Sigmoid colon (tissue), 7 donors: ENCODE results near the gene TRIM45. TPM values are rescaled to one million over a fixed set of nuclear protein-coding genes. Genes with fewer than 3 reads are reported as not detected.

Source experiments
- DNase-seq: peaks from one replicate; pipeline ENCODE4 v3.0.0-alpha.2; 2019
- H3K27ac ChIP-seq, 4 donors: fragments of 200-600 bp; sonication (generic); one replicate each; pipeline ENCODE4 v1.5.1; 2016 to 2019; ENCODE audit warnings: mild to moderate bottlenecking in 1 of 4
- H3K27me3 ChIP-seq, 3 donors: fragments of 200-600 bp; sonication (generic); one replicate each; pipeline ENCODE4 v1.5.1; 2019; ENCODE audit warnings: mild to moderate bottlenecking in 1 of 3
- H3K36me3 ChIP-seq, 4 donors: fragments of 200-600 bp; sonication (generic); one replicate each; pipeline ENCODE4 v1.5.1; 2016 to 2019
- H3K4me1 ChIP-seq, 4 donors: fragments of 200-600 bp; sonication (generic); one replicate each; pipeline ENCODE4 v1.5.1; 2017 to 2019
- H3K4me3 ChIP-seq, 4 donors: fragments of 200-600 bp; sonication (generic); one replicate each; pipeline ENCODE4 v1.5.1; 2017 to 2019; ENCODE audit warnings: mild to moderate bottlenecking in 2 of 4, moderate library complexity in 1 of 4
- H3K9me3 ChIP-seq, 4 donors: fragments of 200-600 bp in 3 of 4; sonication (generic) in 3 of 4; one replicate each; pipeline versions ENCODE4 v1.5.1 to v1.6.1; 2013 to 2019
- CTCF ChIP-seq, 4 experiments: fragments of 450-650 bp in 3 of 4; fragments of 200-600 bp in 1 of 4; IDR thresholded peaks; one replicate each; pipeline ENCODE4 v1.5.1; 2016 to 2019; ENCODE audit warnings: antibody characterized with exemption in 4 of 4, mild to moderate bottlenecking in 3 of 4, moderate library complexity in 2 of 4
- EP300 ChIP-seq, 4 donors: sonication (generic); formaldehyde crosslinking; IDR thresholded peaks; one replicate each; pipeline ENCODE4 v1.6.1; 2017; ENCODE audit warnings: antibody characterized with exemption in 4 of 4
- POLR2A ChIP-seq, 2 donors: fragments of 450-650 bp; IDR thresholded peaks; one replicate each; pipeline ENCODE4 v1.6.1; 2016; ENCODE audit warnings: antibody characterized with exemption in 2 of 2, mild to moderate bottlenecking in 2 of 2, moderate library complexity in 2 of 2
- POLR2AphosphoS5 ChIP-seq, 4 donors: sonication (generic); formaldehyde crosslinking; IDR thresholded peaks; one replicate each; pipeline ENCODE4 v1.6.1; 2017; ENCODE audit warnings: antibody characterized with exemption in 4 of 4
- WGBS, 2 donors: extraction: QIAGEN DNeasy Blood & Tissue Kit; methylation state at CpG; one replicate each; pipeline ENCODE4 v1.1.7; 2013; 5-methylcytosine and 5-hydroxymethylcytosine counted together
- intact Hi-C: fragments of 100-400 bp; cut with DNase I; formaldehyde crosslinking; loops from one replicate; pipeline ENCODE4 v1.15.1; 2023
- polyA plus RNA-seq, 3 donors: library from polyadenylated mRNA; stranded (reverse); fragments of 200-250 nt; gene quantifications; one replicate each; pipeline ENCODE4 v1.2.3, GENCODE V29; 2013
- total RNA-seq, 4 donors: library from RNA; depleted of rRNA; stranded (reverse); fragments of >200 nt; gene quantifications; one replicate each; pipeline ENCODE4 v1.1.0, GENCODE V29; 2016
- donor health status: healthy with polysubstance abuse.
- donor health status: Bipolar disorder and iron deficiency.
- donor health status: healthy.

Gene TRIM45
- total and polyA plus RNA-seq, 7 donors: 0.46 to 9.1 (median 2.1) TPM

GRCh38 chr1:117096951-117097408, 24.6 kb downstream of the TRIM45 start:
- Histone ChIP-seq H3K36me3 (peaks cover 0 to 23% (median 4%) of the 10 kb centered on the region in 4 donors), H3K4me1 (peaks cover 0 to 15% (median 14%) of the 10 kb centered on the region in 4 donors), H3K4me3 (no peak overlapping the region), H3K27me3 (no peaks in the 10 kb centered on the region), H3K9me3 (no peaks in the 10 kb centered on the region), H3K27ac (no peak overlapping the region)
- intact Hi-C loops: no loop called here
- 90 to 93% methylated on average over 3 of the region's 3 CpGs for WGBS, 2 donors
- no peak for DNase-seq
- TF ChIP-seq POLR2A (IDR thresholded peaks at IDR 0.05) (no peak), EP300 (IDR thresholded peaks at IDR 0.05) (no peak), CTCF (IDR thresholded peaks at IDR 0.05) (no peak), POLR2AphosphoS5 (IDR thresholded peaks at IDR 0.05) (no peak)

- Histone ChIP-seq H3K27ac (peak overlapping the region in 2 of 4 donors; percentile 60 to 72), H3K4me1 (peaks cover 0 to 15% (median 14%) of the 10 kb centered on the region in 4 donors), H3K36me3 (peaks cover 0 to 15% (median 4%) of the 10 kb centered on the region in 4 donors), H3K9me3 (no peaks in the 10 kb centered on the region), H3K27me3 (no peaks in the 10 kb centered on the region), H3K4me3 (no peak overlapping the region)
- no peak for DNase-seq
- intact Hi-C loops: no loop called here
- 84 to 92% methylated on average over 7 of the region's 7 CpGs for WGBS, 2 donors
- TF ChIP-seq CTCF (IDR thresholded peaks at IDR 0.05) (no peak), EP300 (IDR thresholded peaks at IDR 0.05) (no peak), POLR2AphosphoS5 (IDR thresholded peaks at IDR 0.05) (no peak), POLR2A (IDR thresholded peaks at IDR 0.05) (no peak)
These were observed 26.5 kb downstream of the TRIM45 start for GRCh38 chr1:117094841-117095604.

- H3K27ac ChIP-seq: peak overlapping the region; percentile 54 to 74 (median 66)
- H3K4me1 ChIP-seq: peaks cover 0 to 15% (median 14%) of the 10 kb centered on the region in 4 donors
- TF ChIP-seq CTCF (IDR thresholded peaks at IDR 0.05) (no peak), EP300 (IDR thresholded peaks at IDR 0.05) (no peak), POLR2AphosphoS5 (IDR thresholded peaks at IDR 0.05) (no peak), POLR2A (IDR thresholded peaks at IDR 0.05) (no peak)
- intact Hi-C loops: no loop called here
- H3K27me3 ChIP-seq: no peaks in the 10 kb centered on the region
- peaks cover 0 to 15% (median 4%) of the 10 kb centered on the region in 4 donors for H3K36me3 ChIP-seq
- no peak overlapping the region for H3K4me3 ChIP-seq
- 64 to 86% methylated on average over 6 of the region's 6 CpGs for WGBS, 2 donors
- DNase-seq: no peak
- no peaks in the 10 kb centered on the region for H3K9me3 ChIP-seq
These were observed 27.5 kb downstream of the TRIM45 start for GRCh38 chr1:117093870-117094621.

- H3K27me3 ChIP-seq: no peaks in the 10 kb centered on the region
- peaks cover 0 to 7% (median 0%) of the 10 kb centered on the region in 4 donors for H3K36me3 ChIP-seq
- peak overlapping the region; percentile 54 to 74 (median 66) for H3K27ac ChIP-seq
- peak; percentile 25 to 55 (median 36) for TF ChIP-seq POLR2AphosphoS5 (IDR thresholded peaks at IDR 0.05)
- no peak for TF ChIP-seq CTCF (IDR thresholded peaks at IDR 0.05)
- TF ChIP-seq EP300 (IDR thresholded peaks at IDR 0.05): no peak
- H3K9me3 ChIP-seq: no peaks in the 10 kb centered on the region
- peak; percentile 83 for DNase-seq
- 78 to 87% methylated on average over 7 of the region's 7 CpGs for WGBS, 2 donors
- peaks cover 0 to 15% (median 14%) of the 10 kb centered on the region in 4 donors for H3K4me1 ChIP-seq
- intact Hi-C loops: no loop called here
- H3K4me3 ChIP-seq: no peak overlapping the region
These were observed 28.4 kb downstream of the TRIM45 start for GRCh38 chr1:117093091-117093534.
